ENCODE results near the gene FANCG.

Gene FANCG

DNA sequence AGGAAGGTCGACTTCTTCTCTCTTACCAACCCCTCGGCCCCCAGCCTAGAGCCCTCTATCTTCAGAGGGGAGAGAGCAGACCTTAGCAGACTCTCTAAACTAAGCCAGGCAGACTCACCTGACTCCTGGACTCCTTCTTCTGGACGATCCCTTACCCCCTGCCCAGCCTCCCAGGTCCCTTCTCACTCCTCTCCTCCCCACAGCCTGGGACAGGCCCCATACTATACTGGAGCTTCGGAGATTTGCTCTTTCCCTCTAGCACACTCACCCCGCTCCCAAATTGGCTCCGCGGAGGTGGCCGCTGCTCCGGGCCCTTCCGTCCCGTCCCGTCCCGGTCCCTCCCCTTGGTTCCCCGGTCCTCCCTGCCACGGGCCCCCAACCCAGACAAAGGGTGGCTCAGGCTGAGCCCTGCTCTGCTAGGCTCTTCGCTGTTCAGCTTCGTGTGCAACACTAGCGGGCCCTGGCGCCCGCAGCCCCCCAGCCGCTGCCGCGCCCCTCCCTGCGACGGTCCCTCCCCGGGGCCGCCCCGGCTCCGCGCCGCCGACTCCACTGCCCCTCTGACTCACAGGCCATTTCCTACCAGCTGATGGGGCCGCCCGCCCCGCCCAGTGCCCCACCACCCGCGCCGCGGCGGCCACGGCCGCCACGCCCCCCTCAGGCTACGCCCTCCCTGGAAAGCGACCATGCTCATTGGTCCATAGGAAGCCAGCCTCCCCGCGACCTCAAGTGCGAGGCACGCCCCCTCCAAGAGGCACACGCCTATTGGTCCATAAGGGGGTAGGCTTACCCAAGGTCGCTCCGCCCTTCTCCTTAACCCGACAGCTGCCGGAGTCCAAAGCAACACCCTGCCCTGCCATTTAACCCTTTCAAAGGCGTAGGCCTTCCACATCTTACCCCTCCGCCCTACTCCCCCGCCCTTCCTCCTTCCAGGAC, 31.5 kb upstream of the FANCG start:
- H3K9me3 ChIP-seq (ENCODE audit: control insufficient read depth, low read length): no peaks in the 10 kb centered on the region
- 1% methylated on average over 57 of the region's 57 CpGs for WGBS, 2 experiments
- H3K36me3 ChIP-seq (ENCODE audit: control insufficient read depth, insufficient read depth, low read length): peaks cover 11% of the 10 kb centered on the region
- H3K27me3 ChIP-seq (ENCODE audit: control insufficient read depth, insufficient read depth, low read length, poor library complexity, severe bottlenecking): no peaks in the 10 kb centered on the region
- peak overlapping the region; percentile 28 for H3K27ac ChIP-seq (ENCODE audit: insufficient read depth, low read depth, low read length, poor library complexity, severe bottlenecking)
- H3K4me1 ChIP-seq (ENCODE audit: control insufficient read depth, insufficient read depth, low read length): peaks cover 22% of the 10 kb centered on the region
- H3K4me3 ChIP-seq (ENCODE audit: insufficient read depth, low read depth, low read length): peak overlapping the region; percentile 73

GRCh38 chr9:35110327-35110761, 30.6 kb upstream of the FANCG start:
- no peaks in the 10 kb centered on the region for H3K9me3 ChIP-seq (ENCODE audit: control insufficient read depth, low read length)
- WGBS, 2 experiments: 77 to 82% methylated on average over 3 of the region's 3 CpGs
- H3K36me3 ChIP-seq (ENCODE audit: control insufficient read depth, insufficient read depth, low read length): peaks cover 20% of the 10 kb centered on the region
- no peaks in the 10 kb centered on the region for H3K27me3 ChIP-seq (ENCODE audit: control insufficient read depth, insufficient read depth, low read length, poor library complexity, severe bottlenecking)
- H3K4me3 ChIP-seq (ENCODE audit: insufficient read depth, low read depth, low read length): peak overlapping the region; percentile 73
- no peak overlapping the region for H3K27ac ChIP-seq (ENCODE audit: insufficient read depth, low read depth, low read length, poor library complexity, severe bottlenecking)
- H3K4me1 ChIP-seq (ENCODE audit: control insufficient read depth, insufficient read depth, low read length): peaks cover 22% of the 10 kb centered on the region

GRCh38 chr9:35108946-35109575, 29.3 kb upstream of the FANCG start:
- H3K4me1 ChIP-seq (ENCODE audit: control insufficient read depth, insufficient read depth, low read length): peaks cover 32% of the 10 kb centered on the region

GRCh38 chr9:35108461-35108860, 28.7 kb upstream of the FANCG start:
- Histone ChIP-seq H3K9me3 (ENCODE audit: control insufficient read depth, low read length) (no peaks in the 10 kb centered on the region), H3K27me3 (ENCODE audit: control insufficient read depth, insufficient read depth, low read length, poor library complexity, severe bottlenecking) (no peaks in the 10 kb centered on the region), H3K27ac (ENCODE audit: insufficient read depth, low read depth, low read length, poor library complexity, severe bottlenecking) (no peak overlapping the region), H3K4me3 (ENCODE audit: insufficient read depth, low read depth, low read length) (no peak overlapping the region), H3K36me3 (ENCODE audit: control insufficient read depth, insufficient read depth, low read length) (peaks cover 28% of the 10 kb centered on the region), H3K4me1 (ENCODE audit: control insufficient read depth, insufficient read depth, low read length) (peaks cover 30% of the 10 kb centered on the region)
- WGBS, 2 experiments: 96% methylated on average over 6 of the region's 6 CpGs

More at GRCh38 chr9:35108946-35109575, 29.3 kb upstream of the FANCG start:
- 83 to 85% methylated on average over 7 of the region's 8 CpGs for WGBS, 2 experiments
- no peak overlapping the region for H3K4me3 ChIP-seq (ENCODE audit: insufficient read depth, low read depth, low read length)
- H3K9me3 ChIP-seq (ENCODE audit: control insufficient read depth, low read length): no peaks in the 10 kb centered on the region
- H3K36me3 ChIP-seq (ENCODE audit: control insufficient read depth, insufficient read depth, low read length): peaks cover 28% of the 10 kb centered on the region
- H3K27me3 ChIP-seq (ENCODE audit: control insufficient read depth, insufficient read depth, low read length, poor library complexity, severe bottlenecking): no peaks in the 10 kb centered on the region
- H3K27ac ChIP-seq (ENCODE audit: insufficient read depth, low read depth, low read length, poor library complexity, severe bottlenecking): no peak overlapping the region

DNA sequence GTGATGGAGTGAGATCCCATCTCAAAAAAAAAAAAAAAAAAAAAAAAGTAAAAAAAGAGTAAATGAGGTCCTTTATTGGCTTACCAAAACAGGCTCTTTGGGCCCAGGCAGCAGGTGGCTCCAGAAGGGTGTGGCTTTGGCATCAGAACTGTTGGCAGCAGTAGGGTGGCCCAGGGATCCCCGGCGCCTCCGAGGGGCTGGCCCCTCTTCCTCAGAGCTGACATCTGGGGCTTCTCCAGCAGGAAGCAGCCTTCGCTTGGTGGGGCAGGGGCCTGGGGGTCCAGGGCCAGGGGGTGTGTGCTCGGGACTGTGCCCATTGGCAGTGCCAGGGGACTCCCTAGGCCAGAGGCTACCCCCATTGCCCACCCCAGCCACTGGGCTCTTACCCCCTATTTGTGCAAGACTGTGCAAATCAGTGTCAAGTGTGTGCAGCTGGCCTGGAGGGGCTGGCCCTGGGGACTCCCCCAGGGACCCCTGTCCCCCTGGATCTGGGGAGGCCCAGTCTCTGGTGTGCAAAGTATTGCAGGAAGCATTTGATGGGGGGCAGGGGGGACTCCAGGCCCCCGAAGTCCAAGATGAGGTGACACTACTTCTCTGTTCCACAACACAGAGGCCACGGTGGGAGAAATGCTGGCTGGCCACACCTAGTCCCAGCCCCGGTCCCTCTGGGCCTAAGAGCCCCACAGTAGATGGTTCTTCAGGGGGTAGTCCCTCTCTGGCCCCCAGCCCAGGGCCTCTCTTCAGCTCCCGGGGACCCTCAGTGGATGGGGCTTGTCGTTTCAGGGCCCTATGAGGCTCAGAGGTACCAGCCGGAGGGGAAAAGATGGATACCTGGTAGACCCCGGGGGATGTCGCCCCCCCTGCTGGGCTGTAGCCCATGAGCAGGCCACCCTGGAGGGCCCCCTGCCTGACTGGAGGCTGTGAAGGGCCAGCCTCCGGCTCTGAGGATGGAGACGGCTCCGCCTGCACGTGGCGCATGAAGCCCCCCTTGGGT, 27.9 kb upstream of the FANCG start:
- 88 to 91% methylated on average over 18 of the region's 18 CpGs for WGBS, 2 experiments
- H3K4me3 ChIP-seq (ENCODE audit: insufficient read depth, low read depth, low read length): no peak overlapping the region
- H3K27me3 ChIP-seq (ENCODE audit: control insufficient read depth, insufficient read depth, low read length, poor library complexity, severe bottlenecking): no peaks in the 10 kb centered on the region
- H3K4me1 ChIP-seq (ENCODE audit: control insufficient read depth, insufficient read depth, low read length): peaks cover 30% of the 10 kb centered on the region
- H3K36me3 ChIP-seq (ENCODE audit: control insufficient read depth, insufficient read depth, low read length): peaks cover 28% of the 10 kb centered on the region
- no peaks in the 10 kb centered on the region for H3K9me3 ChIP-seq (ENCODE audit: control insufficient read depth, low read length)
- H3K27ac ChIP-seq (ENCODE audit: insufficient read depth, low read depth, low read length, poor library complexity, severe bottlenecking): no peak overlapping the region

DNA sequence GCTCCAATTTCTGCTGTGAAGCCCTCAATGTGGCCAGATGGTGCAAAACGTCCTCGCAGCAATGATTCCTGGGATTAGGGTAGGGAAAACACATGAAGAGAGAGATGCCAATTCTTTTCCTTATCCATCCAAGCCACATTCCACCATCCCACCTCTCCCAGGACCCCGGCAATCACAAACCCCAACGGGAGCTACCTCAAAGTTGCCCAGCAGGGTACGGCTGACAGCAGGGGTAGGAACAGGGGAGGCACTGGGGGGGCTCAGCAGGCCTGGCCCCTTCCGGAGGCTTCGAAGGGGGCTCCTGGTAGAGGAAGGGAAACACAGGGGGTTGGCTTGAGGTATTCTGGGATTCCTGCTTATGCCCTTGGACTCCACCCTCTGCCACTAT, 26.6 kb upstream of the FANCG start:
- Histone ChIP-seq H3K4me1 (ENCODE audit: control insufficient read depth, insufficient read depth, low read length) (peaks cover 27% of the 10 kb centered on the region), H3K9me3 (ENCODE audit: control insufficient read depth, low read length) (no peaks in the 10 kb centered on the region), H3K36me3 (ENCODE audit: control insufficient read depth, insufficient read depth, low read length) (peaks cover 30% of the 10 kb centered on the region), H3K4me3 (ENCODE audit: insufficient read depth, low read depth, low read length) (no peak overlapping the region), H3K27me3 (ENCODE audit: control insufficient read depth, insufficient read depth, low read length, poor library complexity, severe bottlenecking) (no peaks in the 10 kb centered on the region), H3K27ac (ENCODE audit: insufficient read depth, low read depth, low read length, poor library complexity, severe bottlenecking) (no peak overlapping the region)
- WGBS, 2 experiments: 94 to 95% methylated on average over 7 of the region's 7 CpGs

DNA sequence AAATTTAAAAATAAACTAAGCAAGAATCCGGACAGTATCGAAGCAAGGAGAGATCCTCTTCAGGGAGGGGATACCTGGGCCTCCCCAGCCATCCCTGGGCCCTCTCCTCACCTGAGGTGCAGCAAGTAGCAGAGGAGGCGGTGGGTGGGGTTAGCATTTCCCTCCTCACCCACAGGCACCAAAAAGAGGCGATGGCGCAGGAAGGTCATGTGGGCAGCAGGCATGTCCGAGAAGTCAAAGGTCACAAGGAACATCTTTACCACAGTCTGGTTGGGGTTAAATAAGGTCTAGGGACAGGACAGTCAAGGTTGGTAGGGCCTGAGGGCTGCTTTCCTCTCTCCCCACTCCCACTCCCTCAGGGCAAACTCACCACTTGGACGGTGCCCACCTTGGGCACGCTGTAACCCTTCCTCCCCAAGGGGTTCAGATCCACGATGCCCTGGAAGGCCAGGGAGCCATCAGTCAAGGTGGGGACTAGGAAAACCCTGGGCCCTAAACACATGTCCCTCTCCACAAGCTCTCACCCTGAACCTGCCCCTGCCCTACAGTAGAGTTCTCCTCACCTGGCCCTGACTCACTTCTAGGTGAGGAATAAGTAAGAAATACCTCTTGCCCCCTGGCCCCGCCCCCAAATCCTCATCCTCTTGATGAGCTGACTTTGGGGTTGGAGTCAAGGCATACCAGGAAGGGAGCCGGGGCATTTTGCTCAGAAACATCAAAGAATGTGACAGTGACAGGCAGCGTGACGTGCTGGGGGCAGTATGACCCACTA, 26.0 kb upstream of the FANCG start:
- 93 to 95% methylated on average over 12 to 13 of the region's 13 CpGs for WGBS, 2 experiments
- Histone ChIP-seq H3K27ac (ENCODE audit: insufficient read depth, low read depth, low read length, poor library complexity, severe bottlenecking) (no peak overlapping the region), H3K27me3 (ENCODE audit: control insufficient read depth, insufficient read depth, low read length, poor library complexity, severe bottlenecking) (no peaks in the 10 kb centered on the region), H3K9me3 (ENCODE audit: control insufficient read depth, low read length) (no peaks in the 10 kb centered on the region), H3K36me3 (ENCODE audit: control insufficient read depth, insufficient read depth, low read length) (peaks cover 36% of the 10 kb centered on the region), H3K4me1 (ENCODE audit: control insufficient read depth, insufficient read depth, low read length) (peaks cover 24% of the 10 kb centered on the region), H3K4me3 (ENCODE audit: insufficient read depth, low read depth, low read length) (no peak overlapping the region)

- 94 to 96% methylated on average over 11 to 12 of the region's 12 CpGs for WGBS, 2 experiments
- Histone ChIP-seq H3K4me1 (ENCODE audit: control insufficient read depth, insufficient read depth, low read length) (peaks cover 18% of the 10 kb centered on the region), H3K27ac (ENCODE audit: insufficient read depth, low read depth, low read length, poor library complexity, severe bottlenecking) (no peak overlapping the region), H3K4me3 (ENCODE audit: insufficient read depth, low read depth, low read length) (no peak overlapping the region), H3K36me3 (ENCODE audit: control insufficient read depth, insufficient read depth, low read length) (peaks cover 42% of the 10 kb centered on the region), H3K27me3 (ENCODE audit: control insufficient read depth, insufficient read depth, low read length, poor library complexity, severe bottlenecking) (no peaks in the 10 kb centered on the region), H3K9me3 (ENCODE audit: control insufficient read depth, low read length) (no peaks in the 10 kb centered on the region)
These were observed 25.4 kb upstream of the FANCG start for GRCh38 chr9:35105126-35105525.

GRCh38 chr9:35104586-35104985, 24.8 kb upstream of the FANCG start:
- Histone ChIP-seq H3K4me1 (ENCODE audit: control insufficient read depth, insufficient read depth, low read length) (peaks cover 18% of the 10 kb centered on the region), H3K27ac (ENCODE audit: insufficient read depth, low read depth, low read length, poor library complexity, severe bottlenecking) (peak overlapping the region; percentile 99), H3K27me3 (ENCODE audit: control insufficient read depth, insufficient read depth, low read length, poor library complexity, severe bottlenecking) (no peaks in the 10 kb centered on the region), H3K9me3 (ENCODE audit: control insufficient read depth, low read length) (no peaks in the 10 kb centered on the region), H3K4me3 (ENCODE audit: insufficient read depth, low read depth, low read length) (peak overlapping the region; percentile 51), H3K36me3 (ENCODE audit: control insufficient read depth, insufficient read depth, low read length) (peaks cover 47% of the 10 kb centered on the region)
- WGBS, 2 experiments: 92 to 100% methylated on average over 2 to 4 of the region's 4 CpGs
